Liver (tissue), 9 donors: ENCODE measurements around the gene RNF183. TPM values are rescaled to one million over a fixed set of nuclear protein-coding genes. Genes with fewer than 3 reads are reported as not detected.
A peak's percentile ranks its signal among the peaks of the same experiment; 100 is the strongest.

ENCODE experiments used
- DNase-seq: peaks from one replicate; pipeline ENCODE4 v3.0.0-alpha.2; 2017; ENCODE audit warnings: low spot score
- H3K27ac ChIP-seq, 2 donors: one replicate each; pipeline ENCODE4 v1.7.0; 2013; ENCODE audit warnings: inconsistent platforms in 2 of 2, low read length in 2 of 2, control low read depth in 1 of 2, low read depth in 1 of 2, mild to moderate bottlenecking in 1 of 2
- H3K27me3 ChIP-seq, 4 donors: one replicate each; pipeline versions ENCODE4 v1.6.1 to v1.7.0; 2013; ENCODE audit warnings: low read length in 3 of 4, inconsistent platforms in 1 of 4, mild to moderate bottlenecking in 1 of 4, moderate library complexity in 1 of 4; ENCODE audit not compliant: control insufficient read depth in 4 of 4, insufficient read depth in 4 of 4
- H3K36me3 ChIP-seq, 4 donors: one replicate each; pipeline versions ENCODE4 v1.6.1 to v1.7.0; 2013; ENCODE audit warnings: low read length in 3 of 4, mild to moderate bottlenecking in 3 of 4, low read depth in 1 of 4, moderate library complexity in 1 of 4; ENCODE audit not compliant: control insufficient read depth in 4 of 4, insufficient read depth in 3 of 4
- H3K4me1 ChIP-seq, 4 donors: one replicate each; pipeline versions ENCODE4 v1.6.1 to v1.7.0; 2013; ENCODE audit warnings: low read length in 3 of 4, mild to moderate bottlenecking in 3 of 4, moderate library complexity in 1 of 4; ENCODE audit not compliant: control insufficient read depth in 4 of 4, insufficient read depth in 4 of 4
- H3K4me3 ChIP-seq, 3 donors: one replicate each; pipeline versions ENCODE4 v1.6.1 to v1.7.0; 2013; ENCODE audit warnings: low read length in 3 of 3, control low read depth in 1 of 3, low read depth in 1 of 3, mild to moderate bottlenecking in 1 of 3
- H3K9ac ChIP-seq, 2 donors: one replicate each; pipeline ENCODE4 v1.7.0; 2013; ENCODE audit warnings: low read length in 2 of 2, mild to moderate bottlenecking in 2 of 2, moderate library complexity in 2 of 2, control low read depth in 1 of 2, low read depth in 1 of 2
- H3K9me3 ChIP-seq, 4 donors: one replicate each; pipeline versions ENCODE4 v1.6.1 to v1.7.0; 2013; ENCODE audit warnings: low read length in 3 of 4; ENCODE audit not compliant: control insufficient read depth in 4 of 4
- ATF3 ChIP-seq: IDR thresholded peaks from 2 replicates; pipeline ENCODE4 v1.6.1; 2016; ENCODE audit warnings: antibody characterized with exemption
- CTCF ChIP-seq: fragments of 150-350 bp; IDR thresholded peaks from 2 replicates; pipeline ENCODE4 v1.5.1; 2017; ENCODE audit warnings: improper control_type of control experiment, low read depth, low read length; ENCODE audit not compliant: missing input control
- EGR1 ChIP-seq, 2 donors: IDR thresholded peaks; 2 replicates each; pipeline ENCODE4 v1.6.1; 2016 to 2018; ENCODE audit warnings: antibody characterized with exemption in 2 of 2, low read depth in 2 of 2
- FOXA1 ChIP-seq: IDR thresholded peaks from 2 replicates; pipeline ENCODE4 v1.6.1; 2016; ENCODE audit warnings: antibody characterized with exemption
- FOXA2 ChIP-seq: IDR thresholded peaks from 2 replicates; pipeline ENCODE4 v1.6.1; 2016; ENCODE audit warnings: antibody characterized with exemption
- GABPA ChIP-seq, 2 donors: IDR thresholded peaks in 1 of 2; conservative IDR thresholded peaks in 1 of 2; 2 replicates each; pipeline ENCODE4 v1.6.1; 2016; ENCODE audit warnings: antibody characterized with exemption in 2 of 2, mild to moderate bottlenecking in 1 of 2, moderate library complexity in 1 of 2
- HNF4A ChIP-seq, 2 donors: conservative IDR thresholded peaks; 2 replicates each; pipeline ENCODE4 v1.6.1; 2016; ENCODE audit warnings: antibody characterized with exemption in 2 of 2, mild to moderate bottlenecking in 2 of 2
- HNF4G ChIP-seq: IDR thresholded peaks from 2 replicates; pipeline ENCODE4 v1.6.1; 2016; ENCODE audit warnings: antibody characterized with exemption
- JUND ChIP-seq, 2 donors: IDR thresholded peaks; 2 replicates each; pipeline ENCODE4 v1.6.1; 2016; ENCODE audit warnings: antibody characterized with exemption in 2 of 2
- MAX ChIP-seq: IDR thresholded peaks from 2 replicates; pipeline ENCODE4 v1.6.1; 2016; ENCODE audit warnings: antibody characterized with exemption
- NR2F2 ChIP-seq: IDR thresholded peaks from 2 replicates; pipeline ENCODE4 v1.6.1; 2016; ENCODE audit warnings: antibody characterized with exemption
- RAD21 ChIP-seq, 2 donors: IDR thresholded peaks; 2 replicates each; pipeline ENCODE4 v1.6.1; 2016; ENCODE audit warnings: antibody characterized with exemption in 2 of 2, mild to moderate bottlenecking in 2 of 2
- RXRA ChIP-seq, 2 donors: IDR thresholded peaks; 2 replicates each; pipeline ENCODE4 v1.6.1; 2017 to 2018; ENCODE audit warnings: antibody characterized with exemption in 2 of 2, mild to moderate bottlenecking in 1 of 2
- SP1 ChIP-seq: IDR thresholded peaks from 2 replicates; pipeline ENCODE4 v1.6.1; 2018; ENCODE audit warnings: antibody characterized with exemption, mild to moderate bottlenecking
- TAF1 ChIP-seq: conservative IDR thresholded peaks from 2 replicates; pipeline ENCODE4 v1.6.1; 2016; ENCODE audit warnings: antibody characterized with exemption, mild to moderate bottlenecking
- YY1 ChIP-seq: IDR thresholded peaks from 2 replicates; pipeline ENCODE4 v1.6.1; 2016; ENCODE audit warnings: antibody characterized with exemption, mild to moderate bottlenecking
- WGBS: extraction: QIAGEN DNeasy Blood & Tissue Kit; methylation state at CpG from one replicate; pipeline ENCODE4 v1.1.7; 2013; 5-methylcytosine and 5-hydroxymethylcytosine counted together
- polyA plus RNA-seq, 2 donors: library from polyadenylated mRNA; stranded (reverse) in 1 of 2; unstranded in 1 of 2; fragments of 200-250 nt in 1 of 2; fragments of >200 nt in 1 of 2; fragmentation: Nextera tagmentation in 1 of 2; extraction: Ambion mirVana in 1 of 2; gene quantifications; one replicate each; pipeline versions ENCODE4 v1.2.1 to v1.2.3, GENCODE V29; 2013 to 2015
- total RNA-seq, 2 donors: library from RNA; depleted of rRNA; stranded (reverse); fragments of >200 nt; gene quantifications; one replicate each; pipeline ENCODE4 v1.2.3, GENCODE V29; 2014
- donor health status: healthy.
- donor health status: healthy.
- donor health status: healthy.
- donor health status: healthy.
- donor health status: healthy.

Gene RNF183
- total and polyA plus RNA-seq, 4 donors, result 0.07 TPM; not detected in 3

- H3K4me1 ChIP-seq, result peaks cover 0 to 17% (median 13%) of the 10 kb centered on the region in 4 donors
- no peak for DNase-seq
- WGBS, result 62% methylated on average over 2 of the region's 2 CpGs
- no peak overlapping the region for H3K9ac ChIP-seq
- peaks cover 14 to 36% (median 32%) of the 10 kb centered on the region in 4 donors for H3K36me3 ChIP-seq
- H3K27me3 ChIP-seq, result no peaks in the 10 kb centered on the region
- TF ChIP-seq HNF4A (conservative IDR thresholded peaks at IDR 0.05) (peak; percentile 7 to 19), GABPA (IDR thresholded peaks at IDR 0.05 in 1 of 2, conservative IDR thresholded peaks at IDR 0.05 in 1 of 2) (no peak)
- no peaks in the 10 kb centered on the region for H3K9me3 ChIP-seq
- H3K27ac ChIP-seq, result no peak overlapping the region
- H3K4me3 ChIP-seq, result no peak overlapping the region
Measured at GRCh38 chr9:113269355-113269754, 33.8 kb downstream of the RNF183 start.

GRCh38 chr9:113267911-113268566 lies 35.1 kb downstream of the RNF183 start:
- no peaks in the 10 kb centered on the region for H3K9me3 ChIP-seq
- no peak overlapping the region for H3K4me3 ChIP-seq
- no peak for DNase-seq
- WGBS, result 86% methylated on average over 4 of the region's 4 CpGs
- H3K9ac ChIP-seq, result no peak overlapping the region
- H3K36me3 ChIP-seq, result peaks cover 14 to 36% (median 31%) of the 10 kb centered on the region in 4 donors
- no peak overlapping the region for H3K27ac ChIP-seq
- H3K4me1 ChIP-seq, result peaks cover 0 to 11% (median 7%) of the 10 kb centered on the region in 4 donors
- TF ChIP-seq NR2F2 (no peak), YY1 (no peak), EGR1 (IDR thresholded peaks at IDR 0.05; ENCODE audit: low read depth in 2 of 2) (no peak), HNF4G (no peak), MAX (no peak), CTCF (no peak), FOXA1 (no peak), ATF3 (no peak), FOXA2 (no peak), JUND (IDR thresholded peaks at IDR 0.05) (no peak), RXRA (IDR thresholded peaks at IDR 0.05) (no peak), RAD21 (IDR thresholded peaks at IDR 0.05) (no peak), SP1 (no peak), TAF1 (no peak)
- H3K27me3 ChIP-seq, result no peaks in the 10 kb centered on the region

GRCh38 chr9:113266174-113266573 lies 37.0 kb downstream of the RNF183 start:
- 91% methylated on average over 3 of the region's 3 CpGs for WGBS
- no peak overlapping the region for H3K9ac ChIP-seq
- H3K27ac ChIP-seq, result no peak overlapping the region
- no peaks in the 10 kb centered on the region for H3K9me3 ChIP-seq
- H3K4me1 ChIP-seq, result peaks cover 1 to 26% (median 21%) of the 10 kb centered on the region in 4 donors
- no peaks in the 10 kb centered on the region for H3K27me3 ChIP-seq
- TF ChIP-seq GABPA (IDR thresholded peaks at IDR 0.05 in 1 of 2, conservative IDR thresholded peaks at IDR 0.05 in 1 of 2), result no peak
- TF ChIP-seq RAD21 (IDR thresholded peaks at IDR 0.05), result no peak
- no peak for TF ChIP-seq JUND (IDR thresholded peaks at IDR 0.05)
- no peak for TF ChIP-seq HNF4A (conservative IDR thresholded peaks at IDR 0.05)
- TF ChIP-seq FOXA2, result no peak
- H3K36me3 ChIP-seq, result peaks cover 10 to 22% (median 20%) of the 10 kb centered on the region in 4 donors
- no peak overlapping the region for H3K4me3 ChIP-seq
- DNase-seq, result no peak
